Endothelial cell of umbilical vein (primary cell): Measurements from ENCODE around the gene GLDC. TPM values are rescaled to one million over a fixed set of nuclear protein-coding genes. Genes with fewer than 3 reads are reported as not detected.

Source experiments
- BruUV-seq: library from RNA; stranded (reverse); fragments of 400-500 nt; replicated peaks from 2 replicates; lab custom pipeline; 2021; lab: Mats Ljungman, UMichigan
- CTCF ChIA-PET: fragments of 300-600, 350-600 bp; sonication (Branson Sonifier 250); formaldehyde crosslinking; loops from one replicate; lab custom pipeline; 2021; ENCODE audit warnings: antibody characterized with exemption, inconsistent platforms; lab: Charles Lee
- POLR2A ChIA-PET: fragments of 300-600, 350-600 bp; sonication (Branson Sonifier 250); formaldehyde crosslinking; loops from one replicate; lab custom pipeline; 2021; ENCODE audit warnings: antibody characterized with exemption, inconsistent platforms; lab: Charles Lee
- DNase-seq: peaks from one replicate; pipeline ENCODE4 v3.0.0-alpha.2; 2011; ENCODE audit warnings: low read depth, low spot score
- FAIRE-seq: peaks from 2 replicates; lab custom pipeline; 2011; peaks lifted over from hg19 to GRCh38; lab: Jason Lieb, UNC
- H2AFZ ChIP-seq: 2 replicates; pipeline ENCODE4 v1.6.0; 2012; ENCODE audit warnings: low read depth, low read length, control low read depth, inconsistent platforms
- H3K27ac ChIP-seq: 2 replicates; pipeline ENCODE4 v1.5.1; 2011; ENCODE audit warnings: low read depth, mild to moderate bottlenecking, control low read depth, low read length, moderate library complexity; ENCODE audit not compliant: insufficient read depth
- H3K27me3 ChIP-seq, 2 experiments: 2 replicates each; pipeline versions ENCODE4 v1.6.0 to v1.6.1; 2011; ENCODE audit warnings: low read length in 2 of 2, mixed read lengths in 1 of 2; ENCODE audit not compliant: control insufficient read depth in 2 of 2, insufficient read depth in 2 of 2
- H3K36me3 ChIP-seq, 2 experiments: 2 replicates in 1 of 2; 3 replicates in 1 of 2; pipeline ENCODE4 v1.5.1; 2011; ENCODE audit warnings: low read length in 2 of 2, mild to moderate bottlenecking in 1 of 2, moderate library complexity in 1 of 2; ENCODE audit not compliant: control insufficient read depth in 2 of 2, insufficient read depth in 2 of 2; ENCODE audit errors: extremely low read depth in 1 of 2
- H3K4me1 ChIP-seq: 3 replicates; pipeline ENCODE4 v1.5.1; 2011; ENCODE audit warnings: mild to moderate bottlenecking, low read length; ENCODE audit not compliant: control insufficient read depth, insufficient read depth; ENCODE audit errors: extremely low read depth
- H3K4me2 ChIP-seq: 2 replicates; pipeline ENCODE4 v1.6.1; 2011; ENCODE audit warnings: low read length, control low read depth, mixed read lengths; ENCODE audit not compliant: insufficient read depth
- H3K4me3 ChIP-seq, 3 experiments: fragments of 200-600 bp in 1 of 3; sonication (generic), shearing (Covaris generic) in 1 of 3; replicated peaks in 1 of 3; 2 replicates each; pipeline ENCODE4 v1.5.1; 2011 to 2016; ENCODE audit warnings: control low read depth in 3 of 3, low read length in 3 of 3, mild to moderate bottlenecking in 2 of 3, inconsistent platforms in 1 of 3, low read depth in 1 of 3, moderate library complexity in 1 of 3; ENCODE audit not compliant: insufficient read depth in 1 of 3
- H3K79me2 ChIP-seq: 2 replicates; pipeline ENCODE4 v1.6.0; 2012; ENCODE audit warnings: low read length, inconsistent platforms; ENCODE audit not compliant: control insufficient read depth, insufficient read depth
- H3K9ac ChIP-seq: replicated peaks from 2 replicates; pipeline ENCODE3; 2011; ENCODE audit warnings: low read length, control low read depth; ENCODE audit not compliant: insufficient read depth; ENCODE audit errors: extremely low read depth
- H3K9me1 ChIP-seq: replicated peaks from 3 replicates; pipeline ENCODE4 v1.6.0; 2011; ENCODE audit warnings: mild to moderate bottlenecking, low read length; ENCODE audit not compliant: control insufficient read depth, insufficient read depth; ENCODE audit errors: extremely low read depth
- H3K9me3 ChIP-seq: replicated peaks from 2 replicates; pipeline ENCODE4 v1.5.1; 2012; ENCODE audit warnings: low read length, inconsistent platforms; ENCODE audit not compliant: control insufficient read depth, insufficient read depth
- H4K20me1 ChIP-seq: replicated peaks from 2 replicates; pipeline ENCODE3; 2011; ENCODE audit warnings: mild to moderate bottlenecking, low read length; ENCODE audit not compliant: control insufficient read depth, insufficient read depth; ENCODE audit errors: extremely low read depth
- CTCF ChIP-seq, 2 donors: IDR thresholded peaks; 1 replicate in 1 of 2; 2 replicates in 1 of 2; pipeline ENCODE4 v1.5.1; 2011; ENCODE audit warnings: low read length in 2 of 2, mild to moderate bottlenecking in 2 of 2, moderate library complexity in 2 of 2, control low read depth in 1 of 2, inconsistent platforms in 1 of 2, low read depth in 1 of 2; ENCODE audit not compliant: insufficient read depth in 1 of 2; ENCODE audit errors: extremely low read depth in 1 of 2
- EZH2 ChIP-seq: IDR thresholded peaks from 2 replicates; pipeline ENCODE4 v1.6.1; 2012; ENCODE audit warnings: borderline replicate concordance, low read depth, mild to moderate bottlenecking, moderate library complexity, low read length, inconsistent platforms; ENCODE audit not compliant: severe bottlenecking
- FOS ChIP-seq: IDR thresholded peaks from 2 replicates; pipeline ENCODE4 v1.6.1; 2011; ENCODE audit warnings: mild to moderate bottlenecking, low read length, moderate library complexity, borderline replicate concordance; ENCODE audit not compliant: insufficient read depth
- GATA2 ChIP-seq: IDR thresholded peaks from 2 replicates; pipeline ENCODE4 v1.7.0; 2011; ENCODE audit warnings: low read depth, mild to moderate bottlenecking, moderate library complexity, mixed read lengths, low read length; ENCODE audit not compliant: insufficient read length, insufficient read depth
- JUN ChIP-seq: IDR thresholded peaks from 2 replicates; pipeline ENCODE4 v1.6.1; 2011; ENCODE audit warnings: borderline replicate concordance, low read depth; ENCODE audit not compliant: insufficient read length, insufficient read depth
- MYC ChIP-seq: IDR thresholded peaks from one replicate; pipeline ENCODE4 v1.6.1; 2011; ENCODE audit warnings: mild to moderate bottlenecking, low read depth, low read length
- POLR2A ChIP-seq: IDR thresholded peaks from 2 replicates; pipeline ENCODE4 v1.6.1; 2012; ENCODE audit warnings: low read depth, mild to moderate bottlenecking, control low read depth, low read length
- POLR2AphosphoS5 ChIP-seq: IDR thresholded peaks from 2 replicates; pipeline ENCODE4 v1.6.1; 2012; ENCODE audit warnings: low read depth, mild to moderate bottlenecking, control low read depth, low read length, moderate library complexity; ENCODE audit not compliant: insufficient read depth
- dilution Hi-C: fragments of 300-500 bp; cut with MboI; formaldehyde crosslinking; loops from one replicate; pipeline ENCODE4 v1.15.0; 2019; ENCODE audit warnings: low sequenced_read_pairs; ENCODE audit not compliant: extremely low pct_ligation_motif_present
- intact Hi-C: fragments of 100-400 bp; cut with micrococcal nuclease; formaldehyde crosslinking; loops from one replicate; pipeline ENCODE4 v1.10.0; 2022
- polyA plus RNA-seq, 4 experiments: library from polyadenylated mRNA; depleted of rRNA in 3 of 4; stranded (reverse) in 3 of 4; unstranded in 1 of 4; fragments of >200 nt; gene quantifications; 2 replicates each; pipeline versions ENCODE4 v1.2.1 to v1.2.3, GENCODE V29; 2011 to 2012; ENCODE audit warnings: missing spikeins in 1 of 4
- total RNA-seq: library from RNA; stranded (reverse); gene quantifications from 2 replicates; pipeline ENCODE4 v1.2.3, GENCODE V29; 2021
- TF ChIP-seq, protein P1 (sequence below): IDR thresholded peaks from 2 replicates; pipeline ENCODE4 v1.6.1; 2011; ENCODE audit not compliant: insufficient read depth, insufficient read length

The GLDC gene
- total and polyA plus RNA-seq, 2 donors (not counting 3 experiments of a cell fraction or from before 2014, with no cell fraction given) = 1.8 to 2.6 TPM

DNA sequence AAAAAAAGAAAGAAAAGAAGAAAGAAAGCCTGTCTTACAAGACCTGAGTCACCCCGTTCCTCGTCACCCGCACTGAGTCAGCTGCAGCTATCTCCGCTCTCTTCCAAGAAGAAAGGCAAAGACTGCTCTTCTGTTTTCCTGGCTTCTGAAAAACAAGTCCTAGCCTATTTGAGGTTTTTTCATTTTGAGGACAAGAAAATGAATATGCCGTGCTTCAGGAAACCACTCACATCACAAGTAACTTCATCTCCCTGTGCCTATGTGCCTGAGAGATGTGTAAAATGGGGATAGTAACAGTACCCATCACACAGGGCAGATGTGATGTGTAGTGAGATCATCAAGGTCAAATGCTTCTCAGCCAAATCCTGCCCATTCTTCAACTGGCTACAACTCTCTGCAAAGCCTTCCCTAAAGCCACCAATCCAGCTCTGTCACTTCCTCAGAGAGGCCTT, 78.4 kb downstream of the GLDC start:
- peak overlapping the region; percentile 99 for H3K27ac ChIP-seq
- POLR2A ChIA-PET = interaction anchor here (0.9 to 2.1 kb wide), 3 partner anchors 15 to 212 kb away, joined by 3 to 9 read pairs (median 4); partner anchors contain the start of gene UHRF2
- DNase-seq = peak; percentile 94
- CTCF ChIA-PET = interaction anchor here (0.7 to 4.0 kb wide), 29 partner anchors 9 to 513 kb away, joined by 3 to 124 read pairs (median 7); partner anchors contain the start of gene UHRF2
- no peaks in the 10 kb centered on the region for H3K36me3 ChIP-seq
- FAIRE-seq = peak; percentile 82
- dilution Hi-C loops (no loop called here), intact Hi-C loops (loop anchor here (1.0 to 10.0 kb wide), 7 partner anchors 36 to 562 kb away; a partner anchor contains a TSS)
- TSS peak; percentile 63 for BruUV-seq
- TF ChIP-seq POLR2A (peak; percentile 40), GATA2 (no peak), POLR2AphosphoS5 (no peak), FOS (peak; percentile 94), MYC (no peak), CTCF (IDR thresholded peaks at IDR 0.05; ENCODE audit: extremely low read depth in 1 of 2, insufficient read depth in 1 of 2, low read depth in 1 of 2, low read length in 2 of 2) (no peak), EZH2 (no peak), JUN (peak; percentile 52)
- TF ChIP-seq, protein P1, sequence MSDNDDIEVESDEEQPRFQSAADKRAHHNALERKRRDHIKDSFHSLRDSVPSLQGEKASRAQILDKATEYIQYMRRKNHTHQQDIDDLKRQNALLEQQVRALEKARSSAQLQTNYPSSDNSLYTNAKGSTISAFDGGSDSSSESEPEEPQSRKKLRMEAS = no peak
- H3K79me2 ChIP-seq = no peaks in the 10 kb centered on the region
- no peak overlapping the region for H2AFZ ChIP-seq
- peak overlapping the region; percentile 71 for H3K4me2 ChIP-seq
- H3K4me3 ChIP-seq = peak overlapping the region in 1 of 3 experiments; percentile 12
- no peaks in the 10 kb centered on the region for H3K9me1 ChIP-seq
- peak overlapping the region; percentile 92 for H3K9ac ChIP-seq
- peaks cover 52% of the 10 kb centered on the region for H3K4me1 ChIP-seq
- no peaks in the 10 kb centered on the region for H4K20me1 ChIP-seq
- no peaks in the 10 kb centered on the region for H3K27me3 ChIP-seq
- no peaks in the 10 kb centered on the region for H3K9me3 ChIP-seq
